ENCODE data around the gene EXOC6B. TPM values are rescaled to one million over a fixed set of nuclear protein-coding genes. Genes with fewer than 3 reads are reported as not detected.

Gene EXOC6B
- total and polyA plus RNA-seq, 8 donors: 2.4 to 19.2 (median 11.3) TPM

- Histone ChIP-seq H3K4me3 (no peak overlapping the region), H3K9me3 (no peaks in the 10 kb centered on the region), H3K4me1 (no peaks in the 10 kb centered on the region), H3K36me3 (no peaks in the 10 kb centered on the region), H3K27me3 (no peaks in the 10 kb centered on the region), H3K27ac (no peak overlapping the region)
- intact Hi-C loops (cut with DNase I): loop anchor here in 1 of 3 donors (10.0 kb wide), 1 partner anchor 657 kb away; no protein-coding TSS in a partner anchor
- no peak for FAIRE-seq
- TF ChIP-seq CTCF (IDR thresholded peaks at IDR 0.05): no peak
- no peak for ATAC-seq
- WGBS, 2 donors: 68 to 75% methylated on average over 5 of the region's 5 CpGs
- DNase-seq: peak in 1 of 6 donors; percentile 27
Observed at GRCh38 chr2:72581560-72582181, 244.2 kb downstream of the EXOC6B start.

- FAIRE-seq: peak; percentile 87
- DNase-seq: no peak
- 17 to 32% methylated on average over 1 of the region's 1 CpG for WGBS, 2 donors
Observed at GRCh38 chr2:72579591-72580180, 246.1 kb downstream of the EXOC6B start.

GRCh38 chr2:72576861-72577260 is 249.0 kb downstream of the EXOC6B start:
- H3K36me3 ChIP-seq: no peaks in the 10 kb centered on the region
- H3K4me3 ChIP-seq: no peak overlapping the region
- no peaks in the 10 kb centered on the region for H3K9me3 ChIP-seq
- intact Hi-C loops (cut with DNase I): loop anchor here in 1 of 3 donors (10.0 kb wide), 1 partner anchor 422 kb away; no protein-coding TSS in a partner anchor
- TF ChIP-seq CTCF (IDR thresholded peaks at IDR 0.05): no peak
- no peak overlapping the region for H3K27ac ChIP-seq
- ATAC-seq: no peak
- no peak for FAIRE-seq
- peaks cover 0 to 6% (median 0%) of the 10 kb centered on the region in 3 donors for H3K4me1 ChIP-seq
- no peak for DNase-seq
- H3K27me3 ChIP-seq: no peaks in the 10 kb centered on the region

More at GRCh38 chr2:72579591-72580180, 246.1 kb downstream of the EXOC6B start:
- Histone ChIP-seq H3K4me3 (no peak overlapping the region), H3K27ac (no peak overlapping the region), H3K36me3 (no peaks in the 10 kb centered on the region), H3K27me3 (no peaks in the 10 kb centered on the region), H3K4me1 (peaks cover 0 to 3% (median 0%) of the 10 kb centered on the region in 3 donors), H3K9me3 (no peaks in the 10 kb centered on the region)
- intact Hi-C loops (cut with DNase I): loop anchor here in 1 of 3 donors (10.0 kb wide), 2 partner anchors 425 to 655 kb away; no protein-coding TSS in a partner anchor
- peak in 3 of 4 donors; percentile 67 to 73 (median 73) for ATAC-seq
- TF ChIP-seq CTCF (IDR thresholded peaks at IDR 0.05): peak; percentile 15 to 52 (median 43)

- no peak for TF ChIP-seq CTCF (IDR thresholded peaks at IDR 0.05)
- ATAC-seq: no peak
- no peaks in the 10 kb centered on the region for H3K36me3 ChIP-seq
- 84 to 98% methylated on average over 2 of the region's 2 CpGs for WGBS, 2 donors
- H3K27ac ChIP-seq: no peak overlapping the region
- no peaks in the 10 kb centered on the region for H3K27me3 ChIP-seq
- intact Hi-C loops (cut with DNase I): loop anchor here in 1 of 3 donors (10.0 kb wide), 1 partner anchor 422 kb away; no protein-coding TSS in a partner anchor
- no peak for FAIRE-seq
- no peaks in the 10 kb centered on the region for H3K9me3 ChIP-seq
- no peak for DNase-seq
- H3K4me3 ChIP-seq: no peak overlapping the region
- H3K4me1 ChIP-seq: peaks cover 0 to 6% (median 0%) of the 10 kb centered on the region in 3 donors
Observed at GRCh38 chr2:72576459-72576858, 249.4 kb downstream of the EXOC6B start.

GRCh38 chr2:72574886-72575285 is 250.9 kb downstream of the EXOC6B start:
- no peak for TF ChIP-seq CTCF (IDR thresholded peaks at IDR 0.05)
- Histone ChIP-seq H3K27me3 (no peaks in the 10 kb centered on the region), H3K27ac (no peak overlapping the region), H3K36me3 (no peaks in the 10 kb centered on the region), H3K9me3 (no peaks in the 10 kb centered on the region), H3K4me3 (no peak overlapping the region), H3K4me1 (peaks cover 0 to 6% (median 0%) of the 10 kb centered on the region in 3 donors)
- ATAC-seq (no peak), FAIRE-seq (no peak), DNase-seq (no peak)
- intact Hi-C loops (cut with DNase I): loop anchor here in 1 of 3 donors (10.0 kb wide), 1 partner anchor 420 kb away; no protein-coding TSS in a partner anchor
- 42 to 48% methylated on average over 3 of the region's 3 CpGs for WGBS, 2 donors

Data from pancreas (tissue), 10 donors.